RPMI7951 (cell line): Measurements from ENCODE around the gene ALLC. TPM values are rescaled to one million over a fixed set of nuclear protein-coding genes. Genes with fewer than 3 reads are reported as not detected.
"Not testable (repeated sequence)": the region's sequence is repeated elsewhere in the genome, so short reads cannot be mapped to it uniquely, and the experiment has no call there.

Source experiments
- DNase-seq: peaks from one replicate; pipeline ENCODE4 v3.0.0-alpha.2; 2012; ENCODE audit warnings: low read depth
- total RNA-seq: library from RNA; depleted of rRNA; stranded (reverse); fragments of >200 nt; shearing (Covaris generic); gene quantifications from 2 replicates; pipeline ENCODE4 v1.2.3, GENCODE V29; 2014; rRNA removed

Gene ALLC
- total RNA-seq = not detected in 2 replicates

DNA sequence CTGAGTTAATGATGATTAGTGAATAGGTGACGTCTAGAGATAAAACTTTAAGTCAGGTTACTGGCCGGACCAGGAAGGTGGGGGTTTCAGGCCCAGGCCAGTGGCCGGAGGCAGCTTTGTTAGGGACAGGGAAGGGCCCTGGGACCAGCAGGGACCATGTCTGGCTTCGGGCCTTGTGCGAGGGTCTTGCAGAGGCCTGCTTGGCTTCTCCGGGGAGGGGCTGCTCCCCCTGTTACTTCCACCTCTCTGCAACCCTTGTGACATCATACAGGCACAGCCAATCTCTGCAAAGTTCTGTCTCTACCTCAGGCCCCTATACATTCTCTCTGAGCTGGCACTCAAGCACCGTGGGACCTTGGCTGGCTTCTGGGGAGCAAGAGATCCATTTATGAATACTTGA, at the start of gene ALLC:
Gene ALLC (plus strand): TSS at position 320 of the 400 bp plus-strand sequence. CDS start 12,958 bp downstream, outside the sequence.
- no peak for DNase-seq

DNA sequence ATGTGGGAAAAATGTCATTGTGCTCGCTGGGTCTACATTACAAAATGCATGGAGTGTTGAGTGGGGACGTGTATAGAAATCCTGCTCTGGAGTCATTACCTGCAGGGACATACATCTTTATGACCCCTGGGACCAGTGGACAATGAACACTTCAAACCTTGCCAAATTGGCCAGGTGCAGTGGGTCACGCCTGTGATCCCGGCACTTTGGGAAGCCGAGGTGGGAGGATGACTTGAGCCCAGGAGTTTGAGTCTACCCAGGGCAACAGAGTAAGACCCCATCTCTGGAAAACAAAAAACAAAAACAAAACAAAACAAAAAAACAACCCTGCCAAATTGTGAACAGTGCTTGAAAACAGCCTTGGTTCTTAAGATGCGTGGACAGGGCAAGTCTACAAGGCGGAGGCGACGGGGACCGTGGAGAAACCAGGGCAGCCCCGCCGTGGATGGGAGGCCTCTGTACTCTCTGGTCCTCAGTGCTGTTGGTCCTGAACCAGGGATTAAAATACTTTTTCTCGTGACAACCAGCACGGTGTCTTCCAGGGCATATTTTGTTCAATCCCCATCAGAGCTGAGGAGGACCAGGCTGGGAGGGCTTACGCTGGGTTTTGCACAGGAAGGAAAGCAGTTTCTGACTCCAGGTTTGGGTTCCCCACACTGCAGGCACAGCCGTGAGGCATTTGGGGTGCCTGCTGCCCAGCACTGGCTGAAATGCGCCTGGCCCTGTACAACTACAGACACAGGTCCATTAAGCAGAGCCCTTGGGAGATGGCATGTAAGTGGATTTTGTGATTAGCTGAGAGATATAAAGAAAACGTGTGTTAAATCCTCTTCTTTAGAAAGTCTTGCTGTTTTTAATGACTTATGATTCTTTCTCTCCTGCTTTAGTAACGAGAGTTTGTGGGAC, 49.4 kb upstream of the ALLC start:
- DNase-seq = no peak

DNA sequence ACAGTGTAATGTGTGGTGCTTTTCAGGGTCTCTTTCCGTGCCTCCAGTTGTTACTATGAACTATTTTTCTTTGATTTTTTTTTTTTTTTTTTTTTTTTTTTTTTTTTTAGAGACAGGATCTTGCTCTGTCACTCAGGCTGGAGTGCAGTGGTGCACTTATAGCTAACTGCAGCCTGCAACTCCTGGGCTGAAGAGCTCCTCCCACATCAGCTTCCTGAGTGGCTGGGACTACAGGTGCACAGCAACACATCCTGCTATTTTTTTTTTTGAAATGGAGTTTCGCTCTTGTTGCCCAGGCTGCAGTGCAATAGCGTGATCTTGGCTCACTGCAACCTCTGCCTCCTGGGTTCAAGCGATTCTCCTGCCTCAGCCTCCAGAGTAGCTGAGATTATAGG, 48.7 kb upstream of the ALLC start:
- not testable (repeated sequence) for DNase-seq

DNA sequence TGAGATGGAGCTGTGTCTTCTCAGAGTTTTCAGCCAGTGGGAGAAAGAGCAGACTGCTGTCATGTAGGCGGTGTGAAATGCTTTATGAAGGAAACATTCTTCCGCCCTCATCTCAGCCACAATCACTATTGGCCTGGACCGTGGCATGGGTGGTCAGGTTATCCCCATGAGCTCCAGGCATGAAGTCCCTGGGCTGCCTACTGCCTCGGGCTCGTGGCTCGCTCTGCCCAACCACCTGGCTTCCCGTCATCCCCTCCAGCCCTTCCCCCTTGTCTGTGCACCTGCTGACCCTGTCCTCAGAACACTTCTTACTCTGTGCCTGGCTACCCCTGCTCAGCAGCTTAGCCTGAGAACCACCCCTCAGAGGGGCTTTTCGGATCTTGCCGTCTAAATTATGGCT, 47.6 kb upstream of the ALLC start:
- DNase-seq = no peak

DNA sequence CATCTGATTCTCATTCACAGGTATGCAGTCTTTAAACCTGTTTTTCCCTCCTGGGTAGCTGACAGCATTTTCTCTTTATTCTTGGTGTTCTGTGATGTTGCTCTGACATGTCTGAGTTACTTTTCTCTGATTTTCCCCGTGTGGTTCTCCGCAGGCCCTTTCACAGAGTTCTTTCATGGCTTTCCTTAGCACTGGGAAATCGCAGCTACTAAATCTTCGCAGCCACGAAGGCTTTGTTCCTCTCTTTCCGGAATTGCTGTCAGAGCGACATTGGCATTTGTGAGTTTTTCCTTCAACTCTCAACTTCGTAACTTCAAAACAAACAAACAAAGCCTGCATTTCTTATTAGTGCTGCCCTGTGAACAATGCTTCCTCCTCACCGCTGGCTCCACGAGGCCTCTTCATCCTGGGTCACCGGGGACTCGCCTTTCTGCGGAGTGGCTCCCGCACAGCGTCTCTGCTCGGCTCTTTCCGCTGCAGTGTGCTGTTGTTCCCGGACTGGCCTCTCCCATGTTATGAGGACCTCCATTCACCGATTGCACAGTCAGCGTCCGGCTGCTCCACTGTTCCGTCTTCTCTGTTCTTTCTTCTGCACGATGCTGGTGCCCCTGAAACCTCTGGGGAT, 47.0 kb upstream of the ALLC start:
- no peak for DNase-seq

DNA sequence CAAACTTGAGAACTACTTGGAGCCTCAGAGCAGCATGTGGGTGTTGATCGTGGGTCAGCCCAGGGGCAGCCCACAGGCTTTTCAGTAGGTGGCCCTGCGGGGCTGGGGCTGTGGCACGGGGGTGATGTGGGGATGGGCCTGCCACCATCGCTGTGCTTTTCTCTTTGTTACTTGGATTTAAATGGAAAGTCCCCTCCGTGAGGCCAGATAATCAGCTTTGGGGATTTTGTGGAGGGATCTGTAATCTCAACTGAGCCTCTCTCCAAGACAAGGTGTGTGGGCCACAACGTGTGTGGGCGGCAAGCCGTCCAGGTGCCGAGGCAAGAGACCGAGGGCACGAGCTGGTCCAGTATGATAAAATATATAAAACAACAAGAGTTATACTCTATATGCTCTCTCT, 46.4 kb upstream of the ALLC start:
- no peak for DNase-seq

DNA sequence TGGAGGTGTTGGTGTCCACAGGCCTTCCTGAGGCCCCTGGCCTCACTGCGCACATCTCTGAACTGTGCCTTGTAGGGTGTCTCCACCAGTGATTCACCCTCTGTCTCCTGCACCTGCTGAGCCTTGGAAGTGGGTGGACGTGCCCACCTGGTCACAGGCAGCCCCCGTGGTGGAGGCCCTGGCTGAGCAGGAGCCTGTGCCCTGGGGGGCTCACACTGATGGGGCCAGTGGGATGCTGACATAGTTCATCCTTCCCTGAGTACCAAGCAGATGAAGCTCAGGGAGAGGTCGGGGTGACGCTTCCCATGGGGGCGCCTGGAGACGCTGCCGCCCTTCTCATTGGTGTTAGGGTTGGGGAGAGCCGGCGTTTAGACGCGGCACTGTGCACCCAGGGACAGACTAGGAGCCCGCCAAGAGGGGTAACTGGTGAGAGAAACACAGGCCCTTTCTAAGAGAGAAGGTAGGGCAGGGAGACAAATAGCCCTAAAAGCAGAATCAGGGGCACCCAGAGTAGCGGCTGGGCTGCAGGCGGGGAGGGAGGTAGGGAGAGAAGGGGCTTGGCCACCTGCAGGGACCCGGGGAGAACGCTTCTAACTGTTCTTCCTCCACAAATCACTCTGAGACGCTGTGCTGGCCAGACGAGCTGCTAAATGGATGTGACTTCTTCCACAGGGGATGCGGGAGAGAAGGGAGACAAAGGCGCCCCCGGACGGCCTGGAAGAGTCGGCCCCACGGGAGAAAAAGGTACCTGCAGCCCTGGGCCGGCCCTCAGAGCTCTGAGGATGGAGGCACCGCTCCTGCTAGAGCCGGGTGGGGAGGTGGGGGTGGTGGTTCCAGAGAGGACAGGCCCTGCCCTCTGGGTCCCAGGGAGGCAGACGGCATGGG, 45.1 kb upstream of the ALLC start:
- no peak for DNase-seq

DNA sequence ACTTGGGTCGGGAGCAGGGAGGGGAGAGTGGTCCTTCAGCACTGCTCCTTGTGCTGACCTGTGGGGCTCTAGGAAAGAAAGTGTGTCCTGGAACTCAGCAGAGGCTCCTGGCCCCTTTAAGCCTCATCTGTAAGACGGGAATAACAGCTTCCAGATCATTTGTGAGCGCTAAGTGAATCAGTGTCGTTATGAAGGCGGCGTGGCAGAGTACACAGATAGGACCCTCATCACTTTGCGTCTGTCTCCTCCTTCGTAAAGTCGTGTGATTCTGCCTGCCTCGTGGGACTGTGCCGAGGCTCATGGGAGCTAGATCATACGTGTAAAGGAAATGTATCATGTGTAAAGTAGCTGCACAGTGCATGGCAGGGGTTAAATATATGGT, 44.5 kb upstream of the ALLC start:
- DNase-seq = no peak

DNA sequence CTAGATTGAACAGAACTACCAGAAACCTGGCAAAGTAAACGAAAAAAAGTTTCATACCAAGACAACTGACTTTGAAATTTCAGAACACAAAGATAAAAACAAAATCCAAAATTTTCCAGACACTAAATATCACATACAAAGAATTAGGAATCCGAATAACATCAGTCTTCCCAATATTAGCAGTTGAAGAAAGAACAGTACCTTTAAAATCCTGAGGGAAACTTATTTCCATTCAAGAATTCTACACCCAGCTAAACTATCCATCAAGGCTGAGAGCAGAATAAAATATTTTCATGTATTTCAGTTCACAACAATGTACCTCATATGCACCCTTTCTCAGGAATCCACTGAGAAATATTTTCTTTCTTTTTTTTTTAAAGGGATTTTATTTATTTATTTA, 43.3 kb upstream of the ALLC start:
- DNase-seq = not testable (repeated sequence)

DNA sequence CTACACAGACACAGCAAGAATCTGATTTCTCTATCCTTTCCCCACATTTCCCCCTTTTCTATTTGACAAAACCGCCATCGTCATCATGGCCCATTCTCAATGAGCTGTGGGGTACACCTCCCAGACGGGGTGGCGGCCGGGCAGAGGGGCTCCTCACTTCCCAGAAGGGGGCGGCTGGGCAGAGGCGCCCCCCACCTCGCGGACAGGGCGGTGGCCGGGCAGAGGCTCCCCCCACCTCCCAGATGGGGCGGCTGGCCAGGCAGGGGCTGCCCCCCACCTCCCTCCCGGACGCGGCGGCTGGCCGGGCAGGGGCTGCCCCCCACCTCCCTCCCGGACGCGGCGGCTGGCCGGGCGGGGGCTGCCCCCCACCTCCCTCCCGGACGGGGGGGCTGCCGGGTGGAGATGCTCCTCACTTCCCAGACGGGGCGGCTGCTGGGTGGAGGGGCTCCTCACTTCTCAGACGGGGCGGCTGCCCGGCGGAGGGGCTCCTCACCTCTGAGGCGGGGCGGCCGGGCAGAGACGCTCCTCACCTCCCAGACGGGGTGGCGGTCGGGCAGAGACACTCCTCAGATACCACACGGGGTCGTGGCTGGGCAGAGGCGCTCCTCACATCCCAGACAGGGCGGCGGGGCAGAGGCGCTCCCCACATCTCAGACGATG, 42.3 kb upstream of the ALLC start:
- not testable (repeated sequence) for DNase-seq

DNA sequence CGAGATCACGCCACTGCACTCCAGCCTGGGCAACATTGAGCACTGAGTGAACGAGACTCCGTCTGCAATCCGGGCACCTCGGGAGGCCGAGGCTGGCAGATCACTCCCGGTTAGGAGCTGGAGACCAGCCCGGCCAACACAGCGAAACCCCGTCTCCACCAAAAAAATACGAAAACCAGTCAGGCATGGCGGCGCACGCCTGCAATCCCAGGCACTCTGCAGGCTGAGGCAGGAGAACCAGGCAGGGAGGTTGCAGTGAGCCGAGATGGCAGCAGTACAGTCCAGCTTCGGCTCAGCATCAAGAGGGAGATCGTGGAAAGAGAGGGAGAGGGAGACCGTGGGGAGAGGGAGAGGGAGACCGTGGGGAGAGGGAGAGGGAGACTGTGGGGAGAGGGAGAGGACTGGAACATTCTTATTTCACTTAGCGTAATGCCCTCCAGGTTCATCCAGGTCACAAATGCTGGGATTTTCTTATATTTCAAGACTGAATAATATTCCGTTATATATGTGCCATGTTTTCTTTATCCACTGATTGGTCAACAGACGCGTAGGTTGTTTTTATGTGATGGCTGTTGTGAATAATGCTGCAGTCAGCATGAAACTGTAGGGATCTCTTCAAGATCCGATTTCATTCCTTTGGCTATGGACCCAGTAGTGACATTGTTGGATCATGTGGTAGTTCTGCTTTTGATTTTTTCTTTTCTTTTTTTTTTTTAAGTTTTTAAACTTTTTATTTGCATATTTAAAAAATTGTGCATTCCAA, 41.4 kb upstream of the ALLC start:
- not testable (repeated sequence) for DNase-seq

DNA sequence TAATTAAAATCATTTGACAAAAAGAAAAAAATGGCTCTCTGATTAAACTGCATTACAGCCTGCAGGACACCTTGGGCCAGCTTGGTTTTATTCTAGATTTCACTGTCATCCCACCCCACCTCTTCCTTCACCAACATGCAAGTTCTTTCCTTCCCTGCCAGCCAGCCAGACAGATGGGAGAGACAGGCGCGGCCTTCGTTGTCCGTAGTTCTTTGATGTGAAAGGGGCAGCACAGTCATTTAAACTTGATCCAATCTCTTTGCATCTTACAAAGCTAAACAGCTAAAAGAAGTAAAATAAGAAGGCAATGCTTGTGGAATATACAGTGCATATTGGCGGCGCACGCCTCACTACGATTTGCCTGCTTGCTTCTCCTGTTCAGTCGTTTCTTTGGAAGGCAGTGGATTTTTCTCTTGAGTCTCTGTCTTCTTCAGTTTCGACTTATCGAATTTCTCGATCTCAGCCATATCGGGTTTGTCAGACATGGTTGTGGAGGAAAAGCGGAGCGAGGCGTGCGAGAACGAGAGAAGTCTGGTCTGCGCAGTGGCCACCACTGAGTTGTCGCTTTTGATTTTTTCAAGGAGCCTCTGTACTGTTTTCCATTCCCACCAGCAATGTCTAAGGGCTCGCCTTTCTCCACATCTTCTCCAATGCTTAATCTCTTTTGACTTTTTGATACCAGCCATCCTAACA, 40.7 kb upstream of the ALLC start:
- no peak for DNase-seq

DNA sequence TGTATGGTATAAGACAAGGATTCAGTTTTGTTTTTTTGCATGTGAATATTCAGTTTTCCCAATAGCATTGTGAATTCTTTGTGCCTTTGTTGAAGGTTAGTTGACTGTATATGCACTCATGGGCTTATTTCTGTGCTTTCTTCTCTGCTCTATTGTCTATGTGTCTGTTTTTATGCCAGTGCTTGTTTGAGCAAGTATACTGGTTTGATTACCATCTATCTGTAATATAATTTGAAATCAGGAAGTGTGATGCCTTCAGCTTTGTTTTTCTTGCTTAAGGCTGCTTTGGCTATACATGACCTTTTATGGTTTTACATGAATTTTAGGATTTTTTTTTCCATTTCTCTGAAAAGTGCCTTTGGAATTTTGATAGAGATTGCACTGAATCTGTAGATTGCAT, 39.6 kb upstream of the ALLC start:
- DNase-seq = no peak

DNA sequence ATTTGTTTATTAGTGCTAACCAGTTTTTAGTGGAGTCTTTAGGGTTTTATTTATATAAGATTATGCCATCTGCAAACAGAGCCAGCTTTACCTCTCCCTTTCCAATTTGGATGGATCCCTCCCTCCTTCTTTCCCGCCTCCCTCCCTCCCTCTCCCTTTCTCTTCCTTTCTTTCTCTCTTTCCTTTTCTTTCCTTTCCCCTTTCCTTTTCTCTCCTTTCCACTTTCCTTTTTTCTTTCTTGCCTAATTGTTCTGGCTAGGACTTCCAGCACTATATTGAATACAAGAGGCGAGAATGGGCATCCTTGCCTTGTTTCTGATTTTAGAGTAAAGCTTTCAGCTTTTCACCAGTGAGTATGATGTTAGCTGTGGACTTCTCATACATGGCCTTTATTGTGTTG, 39.0 kb upstream of the ALLC start:
- DNase-seq = no peak

DNA sequence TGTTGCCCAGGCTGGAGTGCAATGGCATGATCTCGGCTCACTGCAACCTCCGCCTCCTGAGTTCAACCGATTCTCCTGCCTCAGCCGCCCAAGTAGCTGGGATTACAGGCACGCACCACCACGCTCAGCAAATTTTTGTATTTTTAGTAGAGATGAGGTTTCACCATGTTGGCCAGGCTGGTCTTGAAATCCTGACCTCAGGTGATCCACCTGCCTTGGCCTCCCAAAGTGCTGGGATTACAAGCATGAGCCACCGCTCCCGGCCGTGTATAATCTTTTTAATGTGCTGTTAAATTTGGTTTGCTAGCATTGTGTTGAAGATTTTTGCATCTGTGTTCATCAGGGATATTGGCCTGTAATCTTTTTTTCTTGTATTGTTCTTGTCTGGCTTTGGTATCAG, 38.3 kb upstream of the ALLC start:
- DNase-seq = not testable (repeated sequence)

DNA sequence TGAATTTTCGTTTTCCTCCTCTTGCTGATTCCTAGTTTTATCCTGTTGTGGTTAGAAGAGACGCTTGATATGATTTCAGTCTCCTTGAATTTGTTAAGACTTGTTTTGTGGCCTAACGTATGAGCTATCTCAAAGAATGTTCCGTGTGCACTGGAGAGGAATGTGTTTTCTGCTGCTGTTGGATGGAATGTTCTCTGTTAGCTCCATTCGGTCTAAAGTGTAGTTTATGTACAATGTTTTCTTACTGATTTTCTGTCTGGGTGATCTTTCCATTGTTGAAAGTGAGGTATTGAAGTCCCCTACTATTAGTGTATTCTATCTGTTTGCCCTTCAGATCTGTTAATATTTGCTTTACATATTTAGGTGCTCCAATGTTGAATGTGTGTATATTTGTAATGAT, 37.2 kb upstream of the ALLC start:
- no peak for DNase-seq

DNA sequence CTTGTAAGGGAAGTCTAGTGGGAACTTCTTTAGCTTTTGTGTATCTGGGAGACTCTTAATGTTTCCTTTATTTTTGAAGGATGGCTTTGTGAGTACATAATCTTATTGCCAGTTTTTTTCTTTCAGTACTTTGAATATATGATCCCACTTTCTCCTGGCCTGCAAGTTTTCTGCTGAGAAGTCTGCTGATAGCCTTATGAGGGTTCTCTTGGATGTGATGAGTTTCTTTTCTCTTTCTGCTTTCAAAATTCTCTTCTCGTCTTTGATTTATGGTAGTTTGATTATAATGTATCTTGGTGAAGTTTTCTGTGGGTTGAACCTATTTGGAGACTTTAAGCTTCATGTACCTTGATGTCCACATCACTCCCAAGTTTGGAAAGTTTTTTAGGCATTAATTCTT, 35.0 kb upstream of the ALLC start:
- no peak for DNase-seq

DNA sequence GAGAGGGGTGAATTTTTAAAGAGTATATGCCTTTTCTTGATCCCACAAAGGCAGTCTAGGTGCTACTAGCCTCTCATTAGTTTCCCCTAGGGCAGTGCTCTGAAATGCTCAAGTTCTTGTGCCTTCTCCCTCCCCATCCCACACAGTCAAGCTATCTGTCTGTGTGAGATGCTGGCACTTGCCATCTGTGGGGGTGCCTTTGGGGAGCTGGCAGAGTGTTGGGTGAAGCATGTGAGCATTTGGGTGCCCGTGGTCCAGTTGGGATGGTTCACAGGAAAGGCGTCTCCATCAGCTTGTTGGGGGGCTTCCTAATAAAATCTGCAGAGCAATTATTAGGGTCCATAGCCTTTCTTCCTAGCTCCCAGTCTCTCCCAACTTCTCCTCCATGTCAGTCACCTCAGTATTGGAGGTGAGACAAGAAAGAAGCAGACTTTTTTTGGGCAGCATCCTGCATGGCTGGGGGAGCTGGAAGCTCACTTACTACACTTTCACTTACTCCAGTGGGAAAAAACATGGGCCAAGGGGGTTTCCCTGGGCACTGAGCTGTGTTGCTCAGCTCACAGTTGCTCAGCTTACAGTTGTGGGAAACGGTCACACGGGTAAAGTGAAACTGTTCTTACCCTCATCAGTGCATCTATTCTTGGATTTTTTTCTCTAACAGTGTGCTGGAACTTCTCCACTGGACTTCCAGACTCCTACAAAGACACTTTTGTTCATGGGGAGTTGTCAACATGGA, 33.8 kb upstream of the ALLC start:
- no peak for DNase-seq

DNA sequence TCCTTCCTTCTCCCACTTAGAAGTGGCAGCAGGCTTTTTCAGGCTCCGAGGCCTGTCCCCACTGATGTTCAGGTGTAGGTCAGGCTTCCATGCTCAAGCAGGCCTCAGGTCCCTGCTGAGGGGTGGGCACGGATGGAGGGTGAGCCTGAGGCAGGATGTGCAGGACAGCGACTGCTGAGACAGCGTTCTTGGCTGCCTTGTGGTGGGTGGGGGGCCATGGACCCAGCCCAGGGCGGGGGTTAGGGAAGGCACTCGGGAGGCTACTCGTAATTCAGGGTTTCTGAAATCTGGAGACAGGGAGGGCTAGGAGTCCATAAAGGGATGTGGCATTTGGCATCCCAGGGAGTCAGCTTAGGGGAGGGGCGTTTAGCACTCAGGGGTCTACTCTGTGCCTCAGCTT, 32.8 kb upstream of the ALLC start:
- DNase-seq = no peak
